ENCODE data around the gene ITM2C. TPM values are rescaled to one million over a fixed set of nuclear protein-coding genes. Genes with fewer than 3 reads are reported as not detected.

ITM2C gene
- total and polyA plus RNA-seq, 2 of the 13 experiments (the other 11 are each of a cell fraction or from before 2014, with no cell fraction given): 70.5 to 270 TPM

DNA sequence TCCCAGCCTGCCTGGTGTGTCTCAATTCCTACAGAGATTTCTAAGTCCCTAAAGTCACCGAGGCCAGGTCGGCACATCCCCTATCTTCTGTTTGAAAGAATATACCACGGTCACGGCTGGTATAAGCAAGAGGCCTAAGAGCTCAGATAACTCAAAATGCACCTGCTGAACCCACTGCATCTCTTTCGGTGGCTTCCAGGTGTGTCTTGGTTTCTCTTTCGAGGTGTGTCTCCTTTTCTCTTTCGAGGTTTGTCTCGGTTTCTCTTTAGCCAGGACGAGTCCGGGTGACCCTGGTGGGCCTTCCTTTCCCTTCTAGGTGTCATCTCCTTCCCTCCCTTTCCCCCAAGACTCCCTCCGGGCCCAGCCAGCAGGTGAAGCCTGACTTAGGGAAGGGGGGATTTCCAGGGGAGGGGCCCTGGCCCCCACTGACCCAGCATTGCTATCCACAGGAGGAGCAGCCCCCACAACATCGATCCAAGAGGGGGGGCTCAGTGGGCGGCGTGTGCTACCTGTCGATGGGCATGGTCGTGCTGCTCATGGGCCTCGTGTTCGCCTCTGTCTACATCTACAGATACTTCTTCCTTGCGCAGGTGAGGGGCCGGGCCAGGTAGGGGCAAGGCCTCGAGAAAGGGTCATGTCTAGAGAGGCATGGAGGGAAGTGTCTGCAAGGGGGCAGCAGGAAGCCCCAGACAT lies 8.4 kb downstream of the ITM2C start:
- H2AFZ ChIP-seq (ENCODE audit: low read length): no peak overlapping the region
- ATAC-seq (no peak), FAIRE-seq (no peak), DNase-seq (ENCODE audit: low spot score) (no peak)
- no peak overlapping the region for H3K9ac ChIP-seq (ENCODE audit: insufficient read depth, low read depth, low read length)
- no peak overlapping the region for H3K4me2 ChIP-seq (ENCODE audit: low read depth, low read length)
- H3K36me3 ChIP-seq (replicated peaks in 1 of 2; ENCODE audit: control insufficient read depth in 1 of 2, insufficient read depth in 2 of 2, low read length in 2 of 2): peaks cover 10 to 26% of the 10 kb centered on the region in 2 experiments; a peak in 3 of 5 replicates
- intact Hi-C loops (cut with micrococcal nuclease; ENCODE audit: unreplicated experiment): no loop called here
- BruUV-seq (replicated peaks): no TSS peak
- peaks cover 6% of the 10 kb centered on the region; the same call in 1 of the 2 replicates for H4K20me1 ChIP-seq (ENCODE audit: insufficient read depth, low read length)
- in situ Hi-C loops (cut with HindIII; ENCODE audit: extremely low pct_ligation_motif_present, low pct_unique_long_range_greater_than_20kb): no loop called here
- H3K4me3 ChIP-seq (replicated peaks in 1 of 3; ENCODE audit: insufficient read depth in 1 of 3, low read depth in 2 of 3, low read length in 3 of 3): no peak overlapping the region
- H3K9me3 ChIP-seq (ENCODE audit: low read length): no peaks in the 10 kb centered on the region
- ChIA-PET CTCF (ENCODE audit: low intra/inter-chr PET ratio, low total read pairs) (no interaction called here), POLR2A (no interaction called here)
- H3K79me2 ChIP-seq (ENCODE audit: insufficient read depth, low read length): no peaks in the 10 kb centered on the region
- WGBS (ENCODE audit: low lambda C conversion rate): 88% methylated on average over 21 of the region's 21 CpGs
- H3K27ac ChIP-seq (ENCODE audit: extremely low read length, insufficient read depth, low read length): no peak overlapping the region
- no peaks in the 10 kb centered on the region for H3K27me3 ChIP-seq (ENCODE audit: control insufficient read depth in 1 of 2, insufficient read depth in 2 of 2, low read length in 2 of 2)
- no peak for TF ChIP-seq THYN1 (CRISPR knock-in tag; IDR thresholded peaks at IDR 0.05; ENCODE audit: borderline replicate concordance, low read depth)
- TF ChIP-seq, protein P1, sequence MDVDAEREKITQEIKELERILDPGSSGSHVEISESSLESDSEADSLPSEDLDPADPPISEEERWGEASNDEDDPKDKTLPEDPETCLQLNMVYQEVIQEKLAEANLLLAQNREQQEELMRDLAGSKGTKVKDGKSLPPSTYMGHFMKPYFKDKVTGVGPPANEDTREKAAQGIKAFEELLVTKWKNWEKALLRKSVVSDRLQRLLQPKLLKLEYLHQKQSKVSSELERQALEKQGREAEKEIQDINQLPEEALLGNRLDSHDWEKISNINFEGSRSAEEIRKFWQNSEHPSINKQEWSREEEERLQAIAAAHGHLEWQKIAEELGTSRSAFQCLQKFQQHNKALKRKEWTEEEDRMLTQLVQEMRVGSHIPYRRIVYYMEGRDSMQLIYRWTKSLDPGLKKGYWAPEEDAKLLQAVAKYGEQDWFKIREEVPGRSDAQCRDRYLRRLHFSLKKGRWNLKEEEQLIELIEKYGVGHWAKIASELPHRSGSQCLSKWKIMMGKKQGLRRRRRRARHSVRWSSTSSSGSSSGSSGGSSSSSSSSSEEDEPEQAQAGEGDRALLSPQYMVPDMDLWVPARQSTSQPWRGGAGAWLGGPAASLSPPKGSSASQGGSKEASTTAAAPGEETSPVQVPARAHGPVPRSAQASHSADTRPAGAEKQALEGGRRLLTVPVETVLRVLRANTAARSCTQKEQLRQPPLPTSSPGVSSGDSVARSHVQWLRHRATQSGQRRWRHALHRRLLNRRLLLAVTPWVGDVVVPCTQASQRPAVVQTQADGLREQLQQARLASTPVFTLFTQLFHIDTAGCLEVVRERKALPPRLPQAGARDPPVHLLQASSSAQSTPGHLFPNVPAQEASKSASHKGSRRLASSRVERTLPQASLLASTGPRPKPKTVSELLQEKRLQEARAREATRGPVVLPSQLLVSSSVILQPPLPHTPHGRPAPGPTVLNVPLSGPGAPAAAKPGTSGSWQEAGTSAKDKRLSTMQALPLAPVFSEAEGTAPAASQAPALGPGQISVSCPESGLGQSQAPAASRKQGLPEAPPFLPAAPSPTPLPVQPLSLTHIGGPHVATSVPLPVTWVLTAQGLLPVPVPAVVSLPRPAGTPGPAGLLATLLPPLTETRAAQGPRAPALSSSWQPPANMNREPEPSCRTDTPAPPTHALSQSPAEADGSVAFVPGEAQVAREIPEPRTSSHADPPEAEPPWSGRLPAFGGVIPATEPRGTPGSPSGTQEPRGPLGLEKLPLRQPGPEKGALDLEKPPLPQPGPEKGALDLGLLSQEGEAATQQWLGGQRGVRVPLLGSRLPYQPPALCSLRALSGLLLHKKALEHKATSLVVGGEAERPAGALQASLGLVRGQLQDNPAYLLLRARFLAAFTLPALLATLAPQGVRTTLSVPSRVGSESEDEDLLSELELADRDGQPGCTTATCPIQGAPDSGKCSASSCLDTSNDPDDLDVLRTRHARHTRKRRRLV (CRISPR knock-in tag; IDR thresholded peaks at IDR 0.05): no peak
- TF ChIP-seq, protein P2, sequence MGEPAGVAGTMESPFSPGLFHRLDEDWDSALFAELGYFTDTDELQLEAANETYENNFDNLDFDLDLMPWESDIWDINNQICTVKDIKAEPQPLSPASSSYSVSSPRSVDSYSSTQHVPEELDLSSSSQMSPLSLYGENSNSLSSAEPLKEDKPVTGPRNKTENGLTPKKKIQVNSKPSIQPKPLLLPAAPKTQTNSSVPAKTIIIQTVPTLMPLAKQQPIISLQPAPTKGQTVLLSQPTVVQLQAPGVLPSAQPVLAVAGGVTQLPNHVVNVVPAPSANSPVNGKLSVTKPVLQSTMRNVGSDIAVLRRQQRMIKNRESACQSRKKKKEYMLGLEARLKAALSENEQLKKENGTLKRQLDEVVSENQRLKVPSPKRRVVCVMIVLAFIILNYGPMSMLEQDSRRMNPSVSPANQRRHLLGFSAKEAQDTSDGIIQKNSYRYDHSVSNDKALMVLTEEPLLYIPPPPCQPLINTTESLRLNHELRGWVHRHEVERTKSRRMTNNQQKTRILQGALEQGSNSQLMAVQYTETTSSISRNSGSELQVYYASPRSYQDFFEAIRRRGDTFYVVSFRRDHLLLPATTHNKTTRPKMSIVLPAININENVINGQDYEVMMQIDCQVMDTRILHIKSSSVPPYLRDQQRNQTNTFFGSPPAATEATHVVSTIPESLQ (CRISPR knock-in tag; conservative IDR thresholded peaks at IDR 0.05): no peak
- TF ChIP-seq RFX1 (IDR thresholded peaks at IDR 0.05): no peak
- TF ChIP-seq ZNF616 (CRISPR knock-in tag; IDR thresholded peaks at IDR 0.05; ENCODE audit: low read depth): no peak
- TF ChIP-seq, protein P3, sequence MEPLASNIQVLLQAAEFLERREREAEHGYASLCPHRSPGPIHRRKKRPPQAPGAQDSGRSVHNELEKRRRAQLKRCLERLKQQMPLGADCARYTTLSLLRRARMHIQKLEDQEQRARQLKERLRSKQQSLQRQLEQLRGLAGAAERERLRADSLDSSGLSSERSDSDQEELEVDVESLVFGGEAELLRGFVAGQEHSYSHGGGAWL (CRISPR knock-in tag; IDR thresholded peaks at IDR 0.05): no peak
- TF ChIP-seq HMG20B (CRISPR knock-in tag; conservative IDR thresholded peaks at IDR 0.05): no peak
- TF ChIP-seq, protein P4, sequence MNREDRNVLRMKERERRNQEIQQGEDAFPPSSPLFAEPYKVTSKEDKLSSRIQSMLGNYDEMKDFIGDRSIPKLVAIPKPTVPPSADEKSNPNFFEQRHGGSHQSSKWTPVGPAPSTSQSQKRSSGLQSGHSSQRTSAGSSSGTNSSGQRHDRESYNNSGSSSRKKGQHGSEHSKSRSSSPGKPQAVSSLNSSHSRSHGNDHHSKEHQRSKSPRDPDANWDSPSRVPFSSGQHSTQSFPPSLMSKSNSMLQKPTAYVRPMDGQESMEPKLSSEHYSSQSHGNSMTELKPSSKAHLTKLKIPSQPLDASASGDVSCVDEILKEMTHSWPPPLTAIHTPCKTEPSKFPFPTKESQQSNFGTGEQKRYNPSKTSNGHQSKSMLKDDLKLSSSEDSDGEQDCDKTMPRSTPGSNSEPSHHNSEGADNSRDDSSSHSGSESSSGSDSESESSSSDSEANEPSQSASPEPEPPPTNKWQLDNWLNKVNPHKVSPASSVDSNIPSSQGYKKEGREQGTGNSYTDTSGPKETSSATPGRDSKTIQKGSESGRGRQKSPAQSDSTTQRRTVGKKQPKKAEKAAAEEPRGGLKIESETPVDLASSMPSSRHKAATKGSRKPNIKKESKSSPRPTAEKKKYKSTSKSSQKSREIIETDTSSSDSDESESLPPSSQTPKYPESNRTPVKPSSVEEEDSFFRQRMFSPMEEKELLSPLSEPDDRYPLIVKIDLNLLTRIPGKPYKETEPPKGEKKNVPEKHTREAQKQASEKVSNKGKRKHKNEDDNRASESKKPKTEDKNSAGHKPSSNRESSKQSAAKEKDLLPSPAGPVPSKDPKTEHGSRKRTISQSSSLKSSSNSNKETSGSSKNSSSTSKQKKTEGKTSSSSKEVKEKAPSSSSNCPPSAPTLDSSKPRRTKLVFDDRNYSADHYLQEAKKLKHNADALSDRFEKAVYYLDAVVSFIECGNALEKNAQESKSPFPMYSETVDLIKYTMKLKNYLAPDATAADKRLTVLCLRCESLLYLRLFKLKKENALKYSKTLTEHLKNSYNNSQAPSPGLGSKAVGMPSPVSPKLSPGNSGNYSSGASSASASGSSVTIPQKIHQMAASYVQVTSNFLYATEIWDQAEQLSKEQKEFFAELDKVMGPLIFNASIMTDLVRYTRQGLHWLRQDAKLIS (CRISPR knock-in tag; IDR thresholded peaks at IDR 0.05): no peak
- TF ChIP-seq ISL2 (CRISPR knock-in tag; IDR thresholded peaks at IDR 0.05): no peak
- no peak for TF ChIP-seq JDP2 (CRISPR knock-in tag; IDR thresholded peaks at IDR 0.05; ENCODE audit: borderline replicate concordance)
- H3K4me1 ChIP-seq (ENCODE audit: insufficient read depth, low read length): peaks cover 6% of the 10 kb centered on the region; the same call in 1 of the 2 replicates
